Measurements from ENCODE around the gene VIT. TPM values are rescaled to one million over a fixed set of nuclear protein-coding genes. Genes with fewer than 3 reads are reported as not detected.

The VIT gene
- polyA plus RNA-seq, 3 donors: not detected

GRCh38 chr2:36653155-36653554 lies 43.4 kb upstream of the VIT start:
- Histone ChIP-seq H3K79me2 (ENCODE audit: insufficient read depth, low read length) (no peaks in the 10 kb centered on the region), H3K36me3 (replicated peaks in 1 of 2; ENCODE audit: control insufficient read depth in 1 of 2, insufficient read depth in 2 of 2, low read length in 2 of 2) (no peaks in the 10 kb centered on the region), H2AFZ (ENCODE audit: insufficient read depth, low read depth, low read length, poor library complexity, severe bottlenecking) (no peak overlapping the region), H3K9me3 (replicated peaks in 1 of 2; ENCODE audit: control insufficient read depth in 1 of 2, insufficient read depth in 1 of 2, low read length in 2 of 2) (no peaks in the 10 kb centered on the region), H3K4me1 (ENCODE audit: control insufficient read depth in 1 of 2, insufficient read depth in 2 of 2, low read length in 2 of 2) (no peaks in the 10 kb centered on the region), H4K20me1 (ENCODE audit: insufficient read depth, low read length) (no peaks in the 10 kb centered on the region), H3K27me3 (ENCODE audit: control insufficient read depth in 2 of 2, insufficient read depth in 2 of 2, low read length in 2 of 2) (no peaks in the 10 kb centered on the region), H3K27ac (ENCODE audit: low read depth in 1 of 2, low read length in 2 of 2) (no peak overlapping the region), H3K9ac (ENCODE audit: insufficient read depth, low read length, poor library complexity, severe bottlenecking) (no peak overlapping the region), H3K4me3 (replicated peaks in 1 of 3; ENCODE audit: low read depth in 2 of 3, low read length in 3 of 3) (no peak overlapping the region), H3K4me2 (replicated peaks; ENCODE audit: extremely low read depth, low read length, poor library complexity, severe bottlenecking) (no peak overlapping the region)
- Mint-ChIP-seq H3K27ac (no peak overlapping the region), H3K36me3 (no peaks in the 10 kb centered on the region), H3K9me3 (peaks cover 0 to 2% (median 0%) of the 10 kb centered on the region in 7 donors), H3K4me1 (peaks cover 2% of the 10 kb centered on the region), H3K27me3 (ENCODE audit: low read depth in 3 of 3) (peaks cover 0 to 3% (median 0%) of the 10 kb centered on the region in 3 donors), H3K4me3 (no peak overlapping the region)
- DNase-seq: no peak
- TF ChIP-seq CTCF (IDR thresholded peaks at IDR 0.05): no peak
- intact Hi-C loops (cut with micrococcal nuclease): no loop called here
- 100% methylated on average over 2 of the region's 5 CpGs for WGBS (ENCODE audit: insufficient coverage)

GRCh38 chr2:36653967-36654694 lies 42.4 kb upstream of the VIT start:
- Histone ChIP-seq H3K4me2 (replicated peaks; ENCODE audit: extremely low read depth, low read length, poor library complexity, severe bottlenecking) (no peak overlapping the region), H3K79me2 (ENCODE audit: insufficient read depth, low read length) (no peaks in the 10 kb centered on the region), H3K9me3 (replicated peaks in 1 of 2; ENCODE audit: control insufficient read depth in 1 of 2, insufficient read depth in 1 of 2, low read length in 2 of 2) (no peaks in the 10 kb centered on the region), H3K36me3 (replicated peaks in 1 of 2; ENCODE audit: control insufficient read depth in 1 of 2, insufficient read depth in 2 of 2, low read length in 2 of 2) (no peaks in the 10 kb centered on the region), H3K4me1 (ENCODE audit: control insufficient read depth in 1 of 2, insufficient read depth in 2 of 2, low read length in 2 of 2) (no peaks in the 10 kb centered on the region), H4K20me1 (ENCODE audit: insufficient read depth, low read length) (no peaks in the 10 kb centered on the region), H3K27me3 (ENCODE audit: control insufficient read depth in 2 of 2, insufficient read depth in 2 of 2, low read length in 2 of 2) (no peaks in the 10 kb centered on the region), H2AFZ (ENCODE audit: insufficient read depth, low read depth, low read length, poor library complexity, severe bottlenecking) (no peak overlapping the region), H3K27ac (ENCODE audit: low read depth in 1 of 2, low read length in 2 of 2) (no peak overlapping the region), H3K9ac (ENCODE audit: insufficient read depth, low read length, poor library complexity, severe bottlenecking) (no peak overlapping the region), H3K4me3 (replicated peaks in 1 of 3; ENCODE audit: low read depth in 2 of 3, low read length in 3 of 3) (no peak overlapping the region)
- WGBS (ENCODE audit: insufficient coverage): 80% methylated on average over 2 of the region's 2 CpGs
- no peak for TF ChIP-seq CTCF (IDR thresholded peaks at IDR 0.05)
- intact Hi-C loops (cut with micrococcal nuclease): no loop called here
- no peak for DNase-seq
- H3K27ac Mint-ChIP-seq: no peak overlapping the region
- H3K9me3 Mint-ChIP-seq: no peaks in the 10 kb centered on the region
- peaks cover 0 to 3% (median 0%) of the 10 kb centered on the region in 3 donors for H3K27me3 Mint-ChIP-seq (ENCODE audit: low read depth in 3 of 3)
- H3K4me3 Mint-ChIP-seq: no peak overlapping the region
- H3K36me3 Mint-ChIP-seq: no peaks in the 10 kb centered on the region
- peaks cover 2% of the 10 kb centered on the region for H3K4me1 Mint-ChIP-seq
